ENCODE data around the gene ZNF598. TPM values are rescaled to one million over a fixed set of nuclear protein-coding genes. Genes with fewer than 3 reads are reported as not detected.

Gene ZNF598
- total and polyA plus RNA-seq, 10 of the 15 experiments (the other 5 are each of a cell fraction or from before 2014, with no cell fraction given), result 0.08 to 74.0 (median 14.4) TPM

GRCh38 chr16:1949507-1949906 is 60.1 kb downstream of the ZNF598 start (continued):
- TF ChIP-seq MLLT1 (IDR thresholded peaks at IDR 0.05), result no peak
- no peak for TF ChIP-seq ZSCAN29 (IDR thresholded peaks at IDR 0.05)

Small RNA genes lying within 50 kb of the gene (small RNA-seq; reads per million reads assigned to genes)
- 2.6 reads per million, percentile 71 among the genes with 10 or more reads in this experiment for gene AC005363.2
- gene RN7SL219P, result not detected
- not detected for gene SNORA10
- not detected for gene SNORA64

Other genes with a start within 250 kb of the ZNF598 start
Only the 7 nearest of the 33 such genes appear.
- gene TBL3, start 37.8 kb downstream of the ZNF598 start, total RNA-seq (2014; rRNA removed), result 53.0 and 71.4 TPM in 2 replicates
- 8.2 and 9.6 TPM in 2 replicates for gene TBL3, start 37.8 kb downstream of the ZNF598 start, total RNA-seq (2014; rRNA removed; fragmentation: Illumina TruSeq; extraction: Trizol)
- 64.8 and 66.8 TPM in 2 replicates for gene TBL3, start 37.8 kb downstream of the ZNF598 start, total RNA-seq (2021)
- 4.6 and 20.9 TPM in 2 replicates for gene TBL3, start 37.8 kb downstream of the ZNF598 start, polyA plus RNA-seq (2011; rRNA removed)
- 5.6 and 21.7 TPM in 2 replicates for gene TBL3, start 37.8 kb downstream of the ZNF598 start, polyA plus RNA-seq (2014; fragmentation: Illumina TruSeq; extraction: Trizol)
- 1 to 10 TPM; 1.2 to 8.1 TPM for gene TBL3, start 37.8 kb downstream of the ZNF598 start, polyA plus RNA-seq (2014; fragmentation: Nextera tagmentation; extraction: Ambion mirVana)
- gene TBL3, start 37.8 kb downstream of the ZNF598 start, polyA plus RNA-seq (2014; rRNA removed), result 46.8 and 65.1 TPM in 2 replicates
- 100 to 1,000 TPM in 1 of 2 experiments, 10 to 100 TPM in 1; 89.6 to 101 TPM for gene TBL3, start 37.8 kb downstream of the ZNF598 start, polyA plus RNA-seq (2016; fragmentation: Nextera tagmentation; extraction: Ambion mirVana)
- 0.33 and 0.34 TPM in 2 replicates for gene NOXO1, start 28.4 kb downstream of the ZNF598 start, total RNA-seq (2014; rRNA removed)
- not detected in 2 replicates for gene NOXO1, start 28.4 kb downstream of the ZNF598 start, total RNA-seq (2014; rRNA removed; fragmentation: Illumina TruSeq; extraction: Trizol)
- gene NOXO1, start 28.4 kb downstream of the ZNF598 start, total RNA-seq (2021), result 0.26 and 0.40 TPM in 2 replicates
- gene NOXO1, start 28.4 kb downstream of the ZNF598 start, polyA plus RNA-seq (2011; rRNA removed), result 0.14 and 0.26 TPM in 2 replicates
- 0.09 TPM in 1 of 2 replicates, not detected in the other for gene NOXO1, start 28.4 kb downstream of the ZNF598 start, polyA plus RNA-seq (2014; fragmentation: Illumina TruSeq; extraction: Trizol)
- not detected for gene NOXO1, start 28.4 kb downstream of the ZNF598 start, polyA plus RNA-seq (2014; fragmentation: Nextera tagmentation; extraction: Ambion mirVana)
- gene NOXO1, start 28.4 kb downstream of the ZNF598 start, polyA plus RNA-seq (2014; rRNA removed), result 0.46 and 0.76 TPM in 2 replicates
- under 1 TPM in 1 of 2 experiments, not detected in 1; 0.14 TPM for gene NOXO1, start 28.4 kb downstream of the ZNF598 start, polyA plus RNA-seq (2016; fragmentation: Nextera tagmentation; extraction: Ambion mirVana)
- 36.6 and 38.2 TPM in 2 replicates for gene GFER, start 25.6 kb downstream of the ZNF598 start, total RNA-seq (2014; rRNA removed)
- gene GFER, start 25.6 kb downstream of the ZNF598 start, total RNA-seq (2014; rRNA removed; fragmentation: Illumina TruSeq; extraction: Trizol), result 19.8 and 20.7 TPM in 2 replicates
- 46.2 and 46.7 TPM in 2 replicates for gene GFER, start 25.6 kb downstream of the ZNF598 start, total RNA-seq (2021)
- gene GFER, start 25.6 kb downstream of the ZNF598 start, polyA plus RNA-seq (2011; rRNA removed), result 13.7 and 24.3 TPM in 2 replicates
- gene GFER, start 25.6 kb downstream of the ZNF598 start, polyA plus RNA-seq (2014; fragmentation: Illumina TruSeq; extraction: Trizol), result 4.8 and 19.7 TPM in 2 replicates
- 1 to 10 TPM; 2.4 to 9.2 TPM for gene GFER, start 25.6 kb downstream of the ZNF598 start, polyA plus RNA-seq (2014; fragmentation: Nextera tagmentation; extraction: Ambion mirVana)
- 46.4 and 62.0 TPM in 2 replicates for gene GFER, start 25.6 kb downstream of the ZNF598 start, polyA plus RNA-seq (2014; rRNA removed)
- gene GFER, start 25.6 kb downstream of the ZNF598 start, polyA plus RNA-seq (2016; fragmentation: Nextera tagmentation; extraction: Ambion mirVana), result 10 to 100 TPM; 55.8 to 57.7 TPM
- 14.8 and 18.1 TPM in 2 replicates for gene SYNGR3, start 19.9 kb downstream of the ZNF598 start, total RNA-seq (2014; rRNA removed)
- 5.9 and 6.0 TPM in 2 replicates for gene SYNGR3, start 19.9 kb downstream of the ZNF598 start, total RNA-seq (2014; rRNA removed; fragmentation: Illumina TruSeq; extraction: Trizol)
- 14.1 and 16.4 TPM in 2 replicates for gene SYNGR3, start 19.9 kb downstream of the ZNF598 start, total RNA-seq (2021)
- 7.4 and 10.5 TPM in 2 replicates for gene SYNGR3, start 19.9 kb downstream of the ZNF598 start, polyA plus RNA-seq (2011; rRNA removed)
- gene SYNGR3, start 19.9 kb downstream of the ZNF598 start, polyA plus RNA-seq (2014; fragmentation: Illumina TruSeq; extraction: Trizol), result 3.4 and 7.2 TPM in 2 replicates
- gene SYNGR3, start 19.9 kb downstream of the ZNF598 start, polyA plus RNA-seq (2014; fragmentation: Nextera tagmentation; extraction: Ambion mirVana), result 1 to 10 TPM; 1.2 to 2.0 TPM
- gene SYNGR3, start 19.9 kb downstream of the ZNF598 start, polyA plus RNA-seq (2014; rRNA removed), result 13.8 and 13.9 TPM in 2 replicates
- gene SYNGR3, start 19.9 kb downstream of the ZNF598 start, polyA plus RNA-seq (2016; fragmentation: Nextera tagmentation; extraction: Ambion mirVana), result 1 to 10 TPM; 3.5 to 5.6 TPM
- 0.23 and 0.33 TPM in 2 replicates for gene NPW, start 10.0 kb upstream of the ZNF598 start, total RNA-seq (2014; rRNA removed)
- gene NPW, start 10.0 kb upstream of the ZNF598 start, total RNA-seq (2014; rRNA removed; fragmentation: Illumina TruSeq; extraction: Trizol), result 0.67 TPM in 1 of 2 replicates, not detected in the other
- gene NPW, start 10.0 kb upstream of the ZNF598 start, total RNA-seq (2021), result 0.85 and 1.3 TPM in 2 replicates
- not detected in 2 replicates for gene NPW, start 10.0 kb upstream of the ZNF598 start, polyA plus RNA-seq (2011; rRNA removed)
- not detected in 2 replicates for gene NPW, start 10.0 kb upstream of the ZNF598 start, polyA plus RNA-seq (2014; fragmentation: Illumina TruSeq; extraction: Trizol)
- not detected for gene NPW, start 10.0 kb upstream of the ZNF598 start, polyA plus RNA-seq (2014; fragmentation: Nextera tagmentation; extraction: Ambion mirVana)
- gene NPW, start 10.0 kb upstream of the ZNF598 start, polyA plus RNA-seq (2014; rRNA removed), result 0.24 TPM in 1 of 2 replicates, not detected in the other
- 1 to 10 TPM; 1.4 to 2.5 TPM for gene NPW, start 10.0 kb upstream of the ZNF598 start, polyA plus RNA-seq (2016; fragmentation: Nextera tagmentation; extraction: Ambion mirVana)
- gene NHERF2, start 17.1 kb upstream of the ZNF598 start, total RNA-seq (2014; rRNA removed), result 0.06 TPM in 1 of 2 replicates, not detected in the other
- gene NHERF2, start 17.1 kb upstream of the ZNF598 start, total RNA-seq (2014; rRNA removed; fragmentation: Illumina TruSeq; extraction: Trizol), result not detected in 2 replicates
- gene NHERF2, start 17.1 kb upstream of the ZNF598 start, total RNA-seq (2021), result 0.31 and 0.51 TPM in 2 replicates
- 0.05 TPM in 1 of 2 replicates, not detected in the other for gene NHERF2, start 17.1 kb upstream of the ZNF598 start, polyA plus RNA-seq (2011; rRNA removed)
- 0.06 TPM in 1 of 2 replicates, not detected in the other for gene NHERF2, start 17.1 kb upstream of the ZNF598 start, polyA plus RNA-seq (2014; fragmentation: Illumina TruSeq; extraction: Trizol)
- gene NHERF2, start 17.1 kb upstream of the ZNF598 start, polyA plus RNA-seq (2014; fragmentation: Nextera tagmentation; extraction: Ambion mirVana), result not detected
- not detected in 2 replicates for gene NHERF2, start 17.1 kb upstream of the ZNF598 start, polyA plus RNA-seq (2014; rRNA removed)
- under 1 TPM; 0.10 to 0.19 TPM for gene NHERF2, start 17.1 kb upstream of the ZNF598 start, polyA plus RNA-seq (2016; fragmentation: Nextera tagmentation; extraction: Ambion mirVana)
- 50.1 and 54.7 TPM in 2 replicates for gene NTHL1, start 38.0 kb upstream of the ZNF598 start, total RNA-seq (2014; rRNA removed)
- 16.4 and 17.2 TPM in 2 replicates for gene NTHL1, start 38.0 kb upstream of the ZNF598 start, total RNA-seq (2014; rRNA removed; fragmentation: Illumina TruSeq; extraction: Trizol)
- 41.3 and 48.4 TPM in 2 replicates for gene NTHL1, start 38.0 kb upstream of the ZNF598 start, total RNA-seq (2021)
- gene NTHL1, start 38.0 kb upstream of the ZNF598 start, polyA plus RNA-seq (2011; rRNA removed), result 11.8 and 32.9 TPM in 2 replicates
- gene NTHL1, start 38.0 kb upstream of the ZNF598 start, polyA plus RNA-seq (2014; fragmentation: Illumina TruSeq; extraction: Trizol), result 0.19 and 8.1 TPM in 2 replicates
- gene NTHL1, start 38.0 kb upstream of the ZNF598 start, polyA plus RNA-seq (2014; fragmentation: Nextera tagmentation; extraction: Ambion mirVana), result 1 to 10 TPM in 1 of 2 experiments, under 1 TPM in 1; 0.85 to 9.2 TPM
- gene NTHL1, start 38.0 kb upstream of the ZNF598 start, polyA plus RNA-seq (2014; rRNA removed), result 46.9 and 49.0 TPM in 2 replicates
- gene NTHL1, start 38.0 kb upstream of the ZNF598 start, polyA plus RNA-seq (2016; fragmentation: Nextera tagmentation; extraction: Ambion mirVana), result 10 to 100 TPM; 45.1 to 53.8 TPM